ENCODE results near the gene EPHB1. TPM values are rescaled to one million over a fixed set of nuclear protein-coding genes. Genes with fewer than 3 reads are reported as not detected.

Gene EPHB1
- polyA plus RNA-seq, 4 donors, result 0.65 to 1.0 TPM; not detected in 2

- no peaks in the 10 kb centered on the region for H3K27me3 ChIP-seq (ENCODE audit: control insufficient read depth in 3 of 3, insufficient read depth in 3 of 3, low read length in 3 of 3)
- no peak overlapping the region for H3K27ac ChIP-seq (ENCODE audit: low read depth in 1 of 3, low read length in 2 of 3)
- H3K9me3 ChIP-seq (ENCODE audit: control insufficient read depth in 2 of 2, insufficient read depth in 1 of 2, low read depth in 1 of 2, low read length in 1 of 2), result peaks cover 0 to 6% of the 10 kb centered on the region in 2 donors
- 84 to 94% (median 91%) methylated on average over 5 of the region's 5 CpGs for WGBS, 3 donors
- DNase-seq, result no peak
- H3K4me1 ChIP-seq (ENCODE audit: control insufficient read depth in 3 of 3, insufficient read depth in 2 of 3, low read depth in 1 of 3, low read length in 2 of 3), result no peaks in the 10 kb centered on the region
- no peak overlapping the region for H3K4me3 ChIP-seq (ENCODE audit: low read depth in 1 of 3, low read length in 3 of 3)
- H3K36me3 ChIP-seq (ENCODE audit: control insufficient read depth in 3 of 3, insufficient read depth in 2 of 3, low read depth in 1 of 3, low read length in 3 of 3), result no peaks in the 10 kb centered on the region
- FAIRE-seq, result no peak
These were observed 273.0 kb downstream of the EPHB1 start for GRCh38 chr3:135068011-135068410.

GRCh38 chr3:135069406-135069805 lies 274.3 kb downstream of the EPHB1 start:
- no peaks in the 10 kb centered on the region for H3K27me3 ChIP-seq (ENCODE audit: control insufficient read depth in 3 of 3, insufficient read depth in 3 of 3, low read length in 3 of 3)
- no peaks in the 10 kb centered on the region for H3K4me1 ChIP-seq (ENCODE audit: control insufficient read depth in 3 of 3, insufficient read depth in 2 of 3, low read depth in 1 of 3, low read length in 2 of 3)
- no peak for DNase-seq
- H3K4me3 ChIP-seq (ENCODE audit: low read depth in 1 of 3, low read length in 3 of 3), result no peak overlapping the region
- no peak for FAIRE-seq
- peaks cover 0 to 6% of the 10 kb centered on the region in 2 donors for H3K9me3 ChIP-seq (ENCODE audit: control insufficient read depth in 2 of 2, insufficient read depth in 1 of 2, low read depth in 1 of 2, low read length in 1 of 2)
- H3K27ac ChIP-seq (ENCODE audit: low read depth in 1 of 3, low read length in 2 of 3), result no peak overlapping the region
- WGBS, 3 donors, result 78 to 95% (median 83%) methylated on average over 2 of the region's 2 CpGs
- no peaks in the 10 kb centered on the region for H3K36me3 ChIP-seq (ENCODE audit: control insufficient read depth in 3 of 3, insufficient read depth in 2 of 3, low read depth in 1 of 3, low read length in 3 of 3)

- no peak for DNase-seq
- Histone ChIP-seq H3K4me1 (ENCODE audit: control insufficient read depth in 3 of 3, insufficient read depth in 2 of 3, low read depth in 1 of 3, low read length in 2 of 3) (no peaks in the 10 kb centered on the region), H3K4me3 (ENCODE audit: low read depth in 1 of 3, low read length in 3 of 3) (no peak overlapping the region), H3K36me3 (ENCODE audit: control insufficient read depth in 3 of 3, insufficient read depth in 2 of 3, low read depth in 1 of 3, low read length in 3 of 3) (no peaks in the 10 kb centered on the region), H3K27ac (ENCODE audit: low read depth in 1 of 3, low read length in 2 of 3) (no peak overlapping the region), H3K27me3 (ENCODE audit: control insufficient read depth in 3 of 3, insufficient read depth in 3 of 3, low read length in 3 of 3) (no peaks in the 10 kb centered on the region), H3K9me3 (ENCODE audit: control insufficient read depth in 2 of 2, insufficient read depth in 1 of 2, low read depth in 1 of 2, low read length in 1 of 2) (peaks cover 0 to 10% of the 10 kb centered on the region in 2 donors)
- FAIRE-seq, result no peak
These were observed 276.4 kb downstream of the EPHB1 start for GRCh38 chr3:135071483-135071882.

GRCh38 chr3:135072431-135072830 lies 277.4 kb downstream of the EPHB1 start:
- Histone ChIP-seq H3K9me3 (ENCODE audit: control insufficient read depth in 2 of 2, insufficient read depth in 1 of 2, low read depth in 1 of 2, low read length in 1 of 2) (peaks cover 0 to 10% of the 10 kb centered on the region in 2 donors), H3K36me3 (ENCODE audit: control insufficient read depth in 3 of 3, insufficient read depth in 2 of 3, low read depth in 1 of 3, low read length in 3 of 3) (no peaks in the 10 kb centered on the region), H3K27me3 (ENCODE audit: control insufficient read depth in 3 of 3, insufficient read depth in 3 of 3, low read length in 3 of 3) (no peaks in the 10 kb centered on the region), H3K27ac (ENCODE audit: low read depth in 1 of 3, low read length in 2 of 3) (no peak overlapping the region), H3K4me1 (ENCODE audit: control insufficient read depth in 3 of 3, insufficient read depth in 2 of 3, low read depth in 1 of 3, low read length in 2 of 3) (no peaks in the 10 kb centered on the region), H3K4me3 (ENCODE audit: low read depth in 1 of 3, low read length in 3 of 3) (no peak overlapping the region)
- 79 to 84% (median 81%) methylated on average over 5 of the region's 5 CpGs for WGBS, 3 donors
- no peak for FAIRE-seq
- no peak for DNase-seq

- FAIRE-seq (no peak), DNase-seq (no peak)
- Histone ChIP-seq H3K4me1 (ENCODE audit: control insufficient read depth in 3 of 3, insufficient read depth in 2 of 3, low read depth in 1 of 3, low read length in 2 of 3) (no peaks in the 10 kb centered on the region), H3K27me3 (ENCODE audit: control insufficient read depth in 3 of 3, insufficient read depth in 3 of 3, low read length in 3 of 3) (no peaks in the 10 kb centered on the region), H3K27ac (ENCODE audit: low read depth in 1 of 3, low read length in 2 of 3) (no peak overlapping the region), H3K4me3 (ENCODE audit: low read depth in 1 of 3, low read length in 3 of 3) (no peak overlapping the region), H3K9me3 (ENCODE audit: control insufficient read depth in 2 of 2, insufficient read depth in 1 of 2, low read depth in 1 of 2, low read length in 1 of 2) (peaks cover 0 to 8% of the 10 kb centered on the region in 2 donors), H3K36me3 (ENCODE audit: control insufficient read depth in 3 of 3, insufficient read depth in 2 of 3, low read depth in 1 of 3, low read length in 3 of 3) (no peaks in the 10 kb centered on the region)
- WGBS, 3 donors, result 81 to 86% (median 83%) methylated on average over 3 of the region's 3 CpGs
These were observed 280.1 kb downstream of the EPHB1 start for GRCh38 chr3:135075157-135075556.

GRCh38 chr3:135076341-135076740 lies 281.3 kb downstream of the EPHB1 start:
- Histone ChIP-seq H3K27me3 (ENCODE audit: control insufficient read depth in 3 of 3, insufficient read depth in 3 of 3, low read length in 3 of 3) (no peaks in the 10 kb centered on the region), H3K9me3 (ENCODE audit: control insufficient read depth in 2 of 2, insufficient read depth in 1 of 2, low read depth in 1 of 2, low read length in 1 of 2) (peaks cover 0 to 8% of the 10 kb centered on the region in 2 donors), H3K27ac (ENCODE audit: low read depth in 1 of 3, low read length in 2 of 3) (no peak overlapping the region), H3K36me3 (ENCODE audit: control insufficient read depth in 3 of 3, insufficient read depth in 2 of 3, low read depth in 1 of 3, low read length in 3 of 3) (no peaks in the 10 kb centered on the region), H3K4me1 (ENCODE audit: control insufficient read depth in 3 of 3, insufficient read depth in 2 of 3, low read depth in 1 of 3, low read length in 2 of 3) (no peaks in the 10 kb centered on the region), H3K4me3 (ENCODE audit: low read depth in 1 of 3, low read length in 3 of 3) (no peak overlapping the region)
- no peak for DNase-seq
- FAIRE-seq, result no peak

GRCh38 chr3:135077186-135077585 lies 282.1 kb downstream of the EPHB1 start:
- no peak for FAIRE-seq
- no peak for DNase-seq
- Histone ChIP-seq H3K36me3 (ENCODE audit: control insufficient read depth in 3 of 3, insufficient read depth in 2 of 3, low read depth in 1 of 3, low read length in 3 of 3) (no peaks in the 10 kb centered on the region), H3K4me1 (ENCODE audit: control insufficient read depth in 3 of 3, insufficient read depth in 2 of 3, low read depth in 1 of 3, low read length in 2 of 3) (no peaks in the 10 kb centered on the region), H3K27me3 (ENCODE audit: control insufficient read depth in 3 of 3, insufficient read depth in 3 of 3, low read length in 3 of 3) (no peaks in the 10 kb centered on the region), H3K4me3 (ENCODE audit: low read depth in 1 of 3, low read length in 3 of 3) (no peak overlapping the region), H3K9me3 (ENCODE audit: control insufficient read depth in 2 of 2, insufficient read depth in 1 of 2, low read depth in 1 of 2, low read length in 1 of 2) (peaks cover 0 to 8% of the 10 kb centered on the region in 2 donors), H3K27ac (ENCODE audit: low read depth in 1 of 3, low read length in 2 of 3) (no peak overlapping the region)
- 39 to 47% (median 40%) methylated on average over 3 of the region's 3 CpGs for WGBS, 3 donors

GRCh38 chr3:135078283-135078682 lies 283.2 kb downstream of the EPHB1 start:
- H3K9me3 ChIP-seq (ENCODE audit: control insufficient read depth in 2 of 2, insufficient read depth in 1 of 2, low read depth in 1 of 2, low read length in 1 of 2), result peaks cover 0 to 4% of the 10 kb centered on the region in 2 donors
- FAIRE-seq (no peak), DNase-seq (no peak)
- H3K4me1 ChIP-seq (ENCODE audit: control insufficient read depth in 3 of 3, insufficient read depth in 2 of 3, low read depth in 1 of 3, low read length in 2 of 3), result no peaks in the 10 kb centered on the region
- H3K27me3 ChIP-seq (ENCODE audit: control insufficient read depth in 3 of 3, insufficient read depth in 3 of 3, low read length in 3 of 3), result no peaks in the 10 kb centered on the region
- H3K4me3 ChIP-seq (ENCODE audit: low read depth in 1 of 3, low read length in 3 of 3), result no peak overlapping the region
- WGBS, 3 donors, result 82 to 95% (median 86%) methylated on average over 2 of the region's 2 CpGs
- H3K36me3 ChIP-seq (ENCODE audit: control insufficient read depth in 3 of 3, insufficient read depth in 2 of 3, low read depth in 1 of 3, low read length in 3 of 3), result no peaks in the 10 kb centered on the region
- H3K27ac ChIP-seq (ENCODE audit: low read depth in 1 of 3, low read length in 2 of 3), result no peak overlapping the region

GRCh38 chr3:135079095-135079494 lies 284.0 kb downstream of the EPHB1 start:
- no peak for FAIRE-seq

More at GRCh38 chr3:135079095-135079494, 284.0 kb downstream of the EPHB1 start:
- no peak for DNase-seq
- no peak overlapping the region for H3K27ac ChIP-seq (ENCODE audit: low read depth in 1 of 3, low read length in 2 of 3)
- H3K4me1 ChIP-seq (ENCODE audit: control insufficient read depth in 3 of 3, insufficient read depth in 2 of 3, low read depth in 1 of 3, low read length in 2 of 3), result no peaks in the 10 kb centered on the region
- no peaks in the 10 kb centered on the region for H3K36me3 ChIP-seq (ENCODE audit: control insufficient read depth in 3 of 3, insufficient read depth in 2 of 3, low read depth in 1 of 3, low read length in 3 of 3)
- no peak overlapping the region for H3K4me3 ChIP-seq (ENCODE audit: low read depth in 1 of 3, low read length in 3 of 3)
- 89 to 90% (median 90%) methylated on average over 3 of the region's 3 CpGs for WGBS, 3 donors
- no peaks in the 10 kb centered on the region for H3K27me3 ChIP-seq (ENCODE audit: control insufficient read depth in 3 of 3, insufficient read depth in 3 of 3, low read length in 3 of 3)
- H3K9me3 ChIP-seq (ENCODE audit: control insufficient read depth in 2 of 2, insufficient read depth in 1 of 2, low read depth in 1 of 2, low read length in 1 of 2), result peaks cover 0 to 4% of the 10 kb centered on the region in 2 donors
